ENCODE measurements around the gene ISM1.

- TF ChIP-seq RFX1 (IDR thresholded peaks at IDR 0.05) (no peak), ZNF740 (CRISPR knock-in tag; IDR thresholded peaks at IDR 0.05) (no peak), CTCF (CRISPR knock-in tag; IDR thresholded peaks at IDR 0.05) (no peak), SAFB2 (CRISPR knock-in tag; IDR thresholded peaks at IDR 0.05; ENCODE audit: borderline replicate concordance, low read depth) (no peak), MAFF (IDR thresholded peaks at IDR 0.05; ENCODE audit: low read depth, low read length) (no peak), ZEB1 (IDR thresholded peaks at IDR 0.05; ENCODE audit: insufficient replicate concordance, low read depth) (no peak)
- TF ChIP-seq, protein P1, sequence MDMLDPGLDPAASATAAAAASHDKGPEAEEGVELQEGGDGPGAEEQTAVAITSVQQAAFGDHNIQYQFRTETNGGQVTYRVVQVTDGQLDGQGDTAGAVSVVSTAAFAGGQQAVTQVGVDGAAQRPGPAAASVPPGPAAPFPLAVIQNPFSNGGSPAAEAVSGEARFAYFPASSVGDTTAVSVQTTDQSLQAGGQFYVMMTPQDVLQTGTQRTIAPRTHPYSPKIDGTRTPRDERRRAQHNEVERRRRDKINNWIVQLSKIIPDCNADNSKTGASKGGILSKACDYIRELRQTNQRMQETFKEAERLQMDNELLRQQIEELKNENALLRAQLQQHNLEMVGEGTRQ (IDR thresholded peaks at IDR 0.05; ENCODE audit: low read depth, low read length), result no peak
- TF ChIP-seq, protein P1 (CRISPR knock-in tag; IDR thresholded peaks at IDR 0.05; ENCODE audit: borderline replicate concordance), result no peak
Observed at GRCh38 chr20:13298692-13299373, 77.8 kb downstream of the ISM1 start.

All from HepG2 (cell line).